Ishikawa (cell line): ENCODE measurements around the gene ABCB8.

Experiments used
- CEBPB ChIP-seq: IDR thresholded peaks from 2 replicates; pipeline ENCODE4 v1.6.1; 2012
- TAF1 ChIP-seq: IDR thresholded peaks from 2 replicates; pipeline ENCODE4 v1.6.1; 2012; ENCODE audit warnings: low read depth, mild to moderate bottlenecking

DNA sequence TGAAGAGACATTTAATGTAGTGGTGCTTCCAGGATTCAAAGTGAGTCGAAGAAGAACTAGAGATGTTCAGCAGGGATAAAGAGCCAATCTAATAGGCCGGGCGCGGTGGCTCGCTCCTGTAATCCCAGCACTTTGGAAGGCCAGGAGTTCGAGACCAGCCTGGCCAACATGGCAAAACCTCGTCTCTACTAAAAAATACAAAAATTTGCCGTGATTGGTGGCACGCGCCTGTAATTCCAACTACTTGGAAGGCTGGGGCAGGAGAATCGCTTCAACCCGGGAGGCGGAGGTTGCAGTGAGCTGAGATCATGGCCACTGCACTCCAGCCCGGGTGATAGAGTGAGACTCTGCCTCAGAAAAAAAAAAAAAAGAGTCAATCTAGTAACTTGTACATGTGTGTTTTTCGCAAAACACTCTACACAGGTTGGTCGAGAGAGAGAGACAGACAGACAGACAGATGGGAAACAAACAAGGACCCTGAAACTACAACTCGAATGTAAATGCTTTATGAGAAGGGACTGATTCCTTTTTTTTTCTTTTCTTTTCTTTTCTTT, 775 bp downstream of the ABCB8 start:
- TF ChIP-seq CEBPB, result no peak
- TF ChIP-seq TAF1, result no peak
